Mesenchymal stem cell (in vitro differentiated cells and primary cell): ENCODE data around the gene GALNT13.

Experiments
- DNase-seq: peaks from one replicate; pipeline ENCODE4 v3.0.0-alpha.2; 2013
- H2AFZ ChIP-seq: one replicate; pipeline ENCODE4 v1.6.1; 2013; ENCODE audit warnings: low read depth, mild to moderate bottlenecking, control low read depth, inconsistent platforms, low read length, moderate library complexity
- H2AK5ac ChIP-seq: 2 replicates; pipeline ENCODE4 v1.6.1; 2013; ENCODE audit warnings: low read length, moderate library complexity, mild to moderate bottlenecking, inconsistent platforms; ENCODE audit not compliant: severe bottlenecking
- H2BK120ac ChIP-seq: one replicate; pipeline ENCODE4 v1.6.1; 2013; ENCODE audit warnings: low read depth, mild to moderate bottlenecking, inconsistent platforms, low read length, moderate library complexity
- H2BK12ac ChIP-seq, 2 experiments: one replicate each; pipeline ENCODE4 v1.6.1; 2013; ENCODE audit warnings: inconsistent platforms in 2 of 2, low read length in 2 of 2, mild to moderate bottlenecking in 2 of 2, moderate library complexity in 2 of 2, control low read depth in 1 of 2
- H2BK15ac ChIP-seq: one replicate; pipeline ENCODE4 v1.6.1; 2013; ENCODE audit warnings: mild to moderate bottlenecking, low read depth, inconsistent platforms; ENCODE audit not compliant: poor library complexity, severe bottlenecking
- H2BK5ac ChIP-seq: 2 replicates; pipeline ENCODE4 v1.6.1; 2013; ENCODE audit warnings: low read depth, mild to moderate bottlenecking, low read length, control low read depth, inconsistent platforms; ENCODE audit not compliant: poor library complexity, severe bottlenecking
- H3K14ac ChIP-seq, 2 experiments: one replicate each; pipeline ENCODE4 v1.6.1; 2013; ENCODE audit warnings: inconsistent platforms in 2 of 2, low read length in 2 of 2, control low read depth in 1 of 2, mild to moderate bottlenecking in 1 of 2, moderate library complexity in 1 of 2
- H3K18ac ChIP-seq, 2 experiments: one replicate each; pipeline ENCODE4 v1.6.1; 2013; ENCODE audit warnings: inconsistent platforms in 2 of 2, low read length in 2 of 2, control low read depth in 1 of 2, low read depth in 1 of 2, mild to moderate bottlenecking in 1 of 2
- H3K23ac ChIP-seq, 2 experiments: one replicate each; pipeline ENCODE4 v1.6.1; 2013; ENCODE audit warnings: inconsistent platforms in 2 of 2, low read length in 2 of 2, mild to moderate bottlenecking in 2 of 2, moderate library complexity in 2 of 2, control low read depth in 1 of 2
- H3K27ac ChIP-seq: 2 replicates; pipeline ENCODE4 v1.5.1; 2013; ENCODE audit warnings: mild to moderate bottlenecking, moderate library complexity, low read length, control low read depth, inconsistent platforms; ENCODE audit not compliant: poor library complexity, severe bottlenecking
- H3K27me3 ChIP-seq, 2 experiments: 2 replicates each; pipeline versions ENCODE4 v1.6.1 to v1.7.0; 2013; ENCODE audit warnings: low read length in 2 of 2, mild to moderate bottlenecking in 2 of 2, moderate library complexity in 2 of 2, control low read depth in 1 of 2, inconsistent platforms in 1 of 2; ENCODE audit not compliant: control insufficient read depth in 1 of 2, insufficient read depth in 1 of 2
- H3K36me3 ChIP-seq, 2 experiments: 2 replicates each; pipeline versions ENCODE4 v1.6.1 to v1.7.0; 2013; ENCODE audit warnings: low read length in 2 of 2, control low read depth in 1 of 2, inconsistent platforms in 1 of 2, low read depth in 1 of 2, mild to moderate bottlenecking in 1 of 2; ENCODE audit not compliant: insufficient read depth in 2 of 2, control insufficient read depth in 1 of 2
- H3K4ac ChIP-seq, 2 experiments: one replicate each; pipeline ENCODE4 v1.6.1; 2013; ENCODE audit warnings: inconsistent platforms in 2 of 2, low read length in 2 of 2, mild to moderate bottlenecking in 2 of 2, moderate library complexity in 2 of 2, control low read depth in 1 of 2, low read depth in 1 of 2
- H3K4me1 ChIP-seq: 2 replicates; pipeline ENCODE4 v1.6.1; 2013; ENCODE audit warnings: low read depth, low read length, control low read depth; ENCODE audit not compliant: control insufficient read depth, insufficient read depth
- H3K4me2 ChIP-seq: 2 replicates; pipeline ENCODE4 v1.6.1; 2013; ENCODE audit warnings: low read length, mild to moderate bottlenecking, inconsistent platforms; ENCODE audit not compliant: poor library complexity, severe bottlenecking
- H3K4me3 ChIP-seq, 2 experiments: 2 replicates each; pipeline versions ENCODE4 v1.5.1 to v1.7.0; 2013; ENCODE audit warnings: low read length in 2 of 2, mild to moderate bottlenecking in 2 of 2, control low read depth in 1 of 2, low read depth in 1 of 2; ENCODE audit not compliant: insufficient read depth in 1 of 2
- H3K79me1 ChIP-seq: replicated peaks from 2 replicates; pipeline ENCODE4 v1.6.1; 2013; ENCODE audit warnings: mild to moderate bottlenecking, control low read depth, low read length, inconsistent platforms; ENCODE audit not compliant: poor library complexity, severe bottlenecking
- H3K9ac ChIP-seq: 2 replicates; pipeline ENCODE4 v1.7.0; 2013; ENCODE audit warnings: mild to moderate bottlenecking, low read length, moderate library complexity
- H3K9me3 ChIP-seq: 2 replicates; pipeline ENCODE4 v1.7.0; 2013; ENCODE audit warnings: mild to moderate bottlenecking, low read length; ENCODE audit not compliant: control insufficient read depth
- H4K8ac ChIP-seq: one replicate; pipeline ENCODE4 v1.6.1; 2013; ENCODE audit warnings: inconsistent platforms, mild to moderate bottlenecking, low read length, moderate library complexity
- H4K91ac ChIP-seq: one replicate; pipeline ENCODE4 v1.6.1; 2013; ENCODE audit warnings: mild to moderate bottlenecking, low read length, inconsistent platforms
- WGBS: methylation state at CpG from one replicate; pipeline ENCODE4 v1.1.7; 2013; ENCODE audit warnings: mixed read lengths; 5-methylcytosine and 5-hydroxymethylcytosine counted together

The GALNT13 gene

GRCh38 chr2:154343282-154343681 lies 471.6 kb downstream of the GALNT13 start:
- Histone ChIP-seq H2AK5ac (no peak overlapping the region), H3K14ac (no peak overlapping the region), H3K18ac (no peak overlapping the region), H2BK120ac (no peak overlapping the region), H2BK12ac (no peak overlapping the region), H2AFZ (no peak overlapping the region), H3K4me1 (no peaks in the 10 kb centered on the region), H3K23ac (no peak overlapping the region), H3K9ac (peak overlapping the region; percentile 45), H4K8ac (no peak overlapping the region), H3K36me3 (no peaks in the 10 kb centered on the region), H3K27me3 (no peaks in the 10 kb centered on the region), H2BK5ac (no peak overlapping the region), H3K4me2 (no peak overlapping the region), H2BK15ac (no peak overlapping the region), H3K9me3 (no peaks in the 10 kb centered on the region), H3K4me3 (no peak overlapping the region), H3K27ac (no peak overlapping the region), H4K91ac (no peak overlapping the region), H3K79me1 (no peaks in the 10 kb centered on the region), H3K4ac (no peak overlapping the region)
- DNase-seq: no peak

DNA sequence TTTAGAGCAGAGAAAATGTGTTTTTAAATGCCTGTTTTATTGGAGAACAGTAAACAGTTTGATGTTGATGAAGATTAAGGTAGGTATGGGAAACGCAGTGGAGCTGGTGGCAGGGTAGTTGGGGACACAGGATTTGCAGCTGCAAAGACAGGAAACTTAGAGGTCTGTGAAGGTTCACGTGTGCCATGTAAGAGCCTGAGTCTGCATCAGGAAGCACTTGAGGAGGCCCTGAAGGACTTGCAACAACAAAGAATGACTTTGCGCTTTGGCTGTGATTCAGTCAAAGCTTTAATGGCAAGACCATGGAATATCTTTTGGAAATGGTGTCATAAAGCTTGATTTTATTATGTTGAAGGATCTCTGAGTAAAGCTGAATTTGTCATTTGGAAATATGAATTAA lies 479.2 kb downstream of the GALNT13 start:
- Histone ChIP-seq H2BK12ac (no peak overlapping the region), H3K23ac (no peak overlapping the region), H3K36me3 (no peaks in the 10 kb centered on the region), H2BK5ac (no peak overlapping the region), H3K9me3 (no peaks in the 10 kb centered on the region), H3K79me1 (no peaks in the 10 kb centered on the region), H3K27ac (no peak overlapping the region), H3K14ac (no peak overlapping the region), H4K91ac (no peak overlapping the region), H3K4me3 (no peak overlapping the region), H3K18ac (no peak overlapping the region), H4K8ac (no peak overlapping the region), H3K4me1 (no peaks in the 10 kb centered on the region), H2AFZ (no peak overlapping the region), H2AK5ac (no peak overlapping the region), H3K4ac (no peak overlapping the region), H3K9ac (no peak overlapping the region), H2BK15ac (no peak overlapping the region), H3K27me3 (no peaks in the 10 kb centered on the region), H2BK120ac (no peak overlapping the region), H3K4me2 (no peak overlapping the region)
- no peak for DNase-seq
- 65% methylated on average over 3 of the region's 3 CpGs for WGBS

DNA sequence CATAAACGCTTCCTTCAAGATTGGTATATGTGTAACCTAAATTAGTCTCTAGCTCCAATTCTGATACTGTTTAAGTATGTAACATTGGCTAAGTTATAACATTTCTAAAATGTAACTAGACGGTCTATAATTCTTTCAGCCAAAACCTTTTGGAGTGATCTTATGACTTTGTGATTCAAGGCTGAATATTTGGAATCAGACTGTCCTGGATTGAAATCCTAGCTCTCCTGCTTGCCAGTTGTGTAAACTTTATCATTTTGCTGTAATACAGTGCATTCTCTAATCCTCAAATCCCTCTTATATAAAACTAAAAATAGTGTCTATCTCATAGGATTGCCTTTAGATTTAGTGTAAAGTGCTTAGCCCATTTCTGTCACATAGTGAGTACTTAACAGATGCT lies 489.6 kb downstream of the GALNT13 start:
- Histone ChIP-seq H3K79me1 (no peaks in the 10 kb centered on the region), H2BK12ac (no peak overlapping the region), H4K8ac (no peak overlapping the region), H3K36me3 (no peaks in the 10 kb centered on the region), H2AFZ (no peak overlapping the region), H3K27ac (no peak overlapping the region), H3K23ac (no peak overlapping the region), H2BK5ac (no peak overlapping the region), H4K91ac (no peak overlapping the region), H3K4ac (no peak overlapping the region), H3K27me3 (no peaks in the 10 kb centered on the region), H3K9ac (no peak overlapping the region), H3K18ac (no peak overlapping the region), H2AK5ac (no peak overlapping the region), H3K4me3 (no peak overlapping the region), H3K4me2 (no peak overlapping the region), H3K14ac (no peak overlapping the region), H2BK15ac (no peak overlapping the region), H3K4me1 (no peaks in the 10 kb centered on the region), H3K9me3 (no peaks in the 10 kb centered on the region), H2BK120ac (no peak overlapping the region)
- no CpG with 5 or more reads among the region's 2 CpGs for WGBS
- no peak for DNase-seq

GRCh38 chr2:154368153-154368552 lies 496.4 kb downstream of the GALNT13 start:
- Histone ChIP-seq H3K4me3 (no peak overlapping the region), H3K4me1 (no peaks in the 10 kb centered on the region), H2BK12ac (no peak overlapping the region), H3K4ac (no peak overlapping the region), H3K36me3 (no peaks in the 10 kb centered on the region), H3K27ac (no peak overlapping the region), H2BK5ac (peak overlapping the region; percentile 31), H3K4me2 (no peak overlapping the region), H3K23ac (no peak overlapping the region), H2BK120ac (no peak overlapping the region), H3K27me3 (no peaks in the 10 kb centered on the region), H3K9me3 (no peaks in the 10 kb centered on the region), H2BK15ac (no peak overlapping the region), H3K18ac (no peak overlapping the region), H3K79me1 (no peaks in the 10 kb centered on the region), H3K14ac (no peak overlapping the region), H4K91ac (no peak overlapping the region), H4K8ac (no peak overlapping the region), H3K9ac (no peak overlapping the region), H2AFZ (no peak overlapping the region), H2AK5ac (no peak overlapping the region)
- DNase-seq: no peak
- 92% methylated on average over 2 of the region's 2 CpGs for WGBS
